Activated CD4-positive, alpha-beta T cell treated with anti-CD3 and anti-CD28 coated beads for 48 hours (primary cell): Measurements from ENCODE around the gene ZDHHC14.
"Not testable (repeated sequence)": the region's sequence is repeated elsewhere in the genome, so short reads cannot be mapped to it uniquely, and the experiment has no call there.

Source experiments
- DNase-seq: peaks from one replicate; pipeline ENCODE4 v3.0.0-alpha.2; 2020

The ZDHHC14 gene

DNA sequence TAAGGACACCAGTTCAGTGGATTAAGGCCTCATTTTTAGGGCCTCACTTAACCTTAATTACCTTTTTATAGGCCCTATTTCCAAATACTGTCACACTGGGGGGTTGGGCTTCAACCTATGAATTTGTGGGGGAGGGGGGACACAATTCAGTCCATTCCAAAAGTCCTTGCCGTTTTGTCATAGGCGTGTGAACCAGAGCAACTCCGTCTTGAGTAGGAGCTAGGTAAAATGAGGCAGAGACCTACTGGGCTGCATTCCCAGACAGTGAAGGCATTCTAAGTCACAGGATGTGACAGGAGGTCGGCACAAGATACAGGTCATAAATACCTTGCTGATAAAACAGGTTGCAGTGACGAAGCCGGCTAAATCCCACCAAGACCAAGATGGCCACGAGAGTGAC is 328.6 kb downstream of the ZDHHC14 start:
- DNase-seq, result no peak

DNA sequence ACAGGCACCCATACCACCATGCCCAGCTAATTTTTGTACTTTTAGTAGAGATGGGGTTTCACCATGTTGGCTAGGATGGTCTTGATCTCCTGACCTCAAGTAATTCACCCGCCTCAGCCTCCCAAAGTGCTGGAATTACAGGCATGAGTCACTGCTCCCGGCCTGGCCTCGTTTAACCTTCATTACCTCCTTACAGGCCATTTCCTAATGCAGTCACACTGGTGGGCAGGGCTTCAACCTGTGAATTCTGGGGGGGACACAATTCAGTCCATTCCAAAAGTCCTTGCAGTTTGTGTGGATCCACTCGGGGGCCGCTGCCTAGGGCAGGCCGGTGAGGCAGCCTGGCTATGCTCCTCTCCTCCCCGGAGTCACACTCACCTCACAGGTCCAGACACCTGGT is 329.6 kb downstream of the ZDHHC14 start:
- no peak for DNase-seq

DNA sequence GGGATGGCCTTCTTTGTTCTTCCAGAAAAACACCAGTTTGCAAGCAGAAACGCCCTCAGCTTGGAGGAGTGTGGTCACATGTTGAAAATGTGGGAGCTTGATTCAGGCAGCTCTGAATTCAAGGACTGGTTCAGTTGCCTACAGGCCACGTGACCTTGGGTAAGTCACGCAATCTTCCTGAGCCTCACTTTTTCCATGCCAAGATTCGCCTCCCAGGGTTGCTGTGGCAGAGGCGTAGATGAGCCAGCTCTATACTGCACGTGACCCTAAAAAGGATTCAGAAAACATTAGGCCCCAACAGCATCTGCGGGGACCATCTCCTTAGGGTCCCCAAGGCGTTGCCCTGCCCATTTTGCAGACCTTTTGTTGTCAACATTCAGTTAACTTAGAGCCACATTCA is 330.1 kb downstream of the ZDHHC14 start:
- DNase-seq, result peak; percentile 11

DNA sequence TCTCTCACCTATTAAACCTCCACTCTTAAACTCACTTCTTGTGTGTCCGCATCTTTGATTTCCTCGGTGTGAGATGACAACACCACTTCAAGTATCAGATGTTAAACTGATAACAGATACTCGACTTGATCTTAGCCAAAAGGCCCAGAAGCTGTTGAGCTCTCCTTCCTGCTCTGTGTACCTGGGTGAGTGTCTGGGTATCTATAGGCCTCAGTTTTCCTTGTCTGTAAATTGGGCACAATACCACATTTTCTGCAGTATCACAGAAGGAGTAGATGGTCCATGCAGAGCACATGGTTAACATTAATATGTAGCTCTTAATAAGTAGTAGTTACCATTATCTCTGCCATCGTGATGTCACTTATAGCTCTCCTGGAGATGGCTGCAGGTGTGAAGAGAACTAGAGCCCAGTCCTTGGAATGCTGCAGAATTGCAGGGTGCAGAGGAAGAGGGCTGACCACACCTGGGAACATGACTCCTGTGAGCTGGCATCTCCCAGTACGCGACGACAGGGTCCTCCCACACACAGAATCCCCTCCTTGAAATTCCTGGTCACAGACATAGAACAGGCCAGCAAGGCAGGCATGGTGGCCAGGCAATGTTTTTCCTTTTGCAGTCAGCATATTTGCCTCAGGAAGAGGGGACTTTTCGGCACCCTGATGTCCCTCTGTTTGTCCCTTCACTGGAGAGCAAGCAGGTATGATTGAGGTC is 331.8 kb downstream of the ZDHHC14 start:
- no peak for DNase-seq

DNA sequence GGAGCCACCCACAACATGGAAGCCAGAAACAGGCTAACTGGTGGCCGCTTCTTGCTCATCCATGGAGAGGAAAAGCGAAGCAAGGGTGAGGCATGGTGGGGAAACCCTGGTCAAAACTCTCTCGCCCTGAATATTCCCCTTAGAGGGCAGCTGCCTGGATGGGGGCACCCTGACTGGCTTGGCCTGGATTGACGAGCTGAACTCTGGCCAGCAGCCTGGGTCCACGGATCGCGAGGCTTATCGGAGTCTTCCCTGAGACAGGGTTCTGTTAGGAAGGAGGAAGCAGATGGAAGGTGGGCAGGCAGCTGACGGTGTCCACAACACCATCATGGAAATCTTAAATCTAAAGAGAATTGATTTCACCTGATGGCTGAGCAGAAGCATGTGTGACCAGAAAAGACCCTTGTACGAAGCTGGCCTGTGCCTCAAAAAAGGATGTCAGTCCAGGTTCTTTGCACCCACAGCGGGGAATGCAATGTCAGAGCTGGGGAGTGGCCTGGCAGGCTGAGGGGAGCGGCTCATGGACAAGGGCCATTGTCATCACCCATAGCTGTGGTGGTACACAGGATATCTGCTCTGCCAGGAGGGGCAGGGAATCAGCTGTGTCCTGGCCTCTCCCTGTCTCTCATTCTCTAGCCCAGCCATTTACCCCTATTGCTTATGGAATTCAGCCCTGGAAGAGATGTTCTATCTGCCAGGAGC is 332.6 kb downstream of the ZDHHC14 start:
- no peak for DNase-seq

DNA sequence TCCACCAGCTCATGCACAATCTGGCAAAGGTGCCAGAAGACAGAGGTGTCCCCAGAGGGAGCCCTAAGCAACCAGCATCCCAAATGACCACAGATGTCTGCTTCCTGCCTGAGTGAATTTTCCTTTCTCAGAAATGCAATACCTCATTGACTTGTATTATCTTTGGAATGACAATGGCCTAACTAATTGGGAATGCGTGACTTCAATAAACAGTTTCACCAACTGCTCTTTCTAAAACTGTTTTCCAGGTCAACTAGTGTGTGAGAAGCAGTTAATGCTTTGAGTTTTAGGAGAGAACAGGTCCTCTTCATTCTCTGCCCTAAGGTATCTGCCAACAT is 333.1 kb downstream of the ZDHHC14 start:
- DNase-seq, result no peak

DNA sequence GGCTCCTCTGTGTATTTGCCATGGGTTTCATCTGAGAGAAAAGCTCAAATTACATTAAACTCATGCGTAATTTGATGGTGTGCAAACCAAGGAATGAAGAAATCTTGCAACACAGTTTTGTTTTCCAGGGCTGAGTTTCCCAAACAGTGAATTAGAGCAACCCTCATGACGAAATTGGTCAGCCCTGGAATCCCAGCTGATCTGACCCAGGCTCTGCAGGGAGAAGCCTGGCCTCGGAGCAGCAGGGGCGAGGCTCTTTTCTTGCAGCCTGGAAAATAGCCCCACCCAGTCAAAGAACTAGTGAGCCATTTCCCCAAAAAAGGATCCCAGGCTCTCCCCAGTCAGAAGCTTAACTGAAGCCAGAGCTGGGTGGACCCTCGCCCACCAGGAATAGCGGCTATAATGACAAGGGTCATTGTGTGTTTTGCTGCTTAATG is 334.8 kb downstream of the ZDHHC14 start:
- DNase-seq, result no peak

DNA sequence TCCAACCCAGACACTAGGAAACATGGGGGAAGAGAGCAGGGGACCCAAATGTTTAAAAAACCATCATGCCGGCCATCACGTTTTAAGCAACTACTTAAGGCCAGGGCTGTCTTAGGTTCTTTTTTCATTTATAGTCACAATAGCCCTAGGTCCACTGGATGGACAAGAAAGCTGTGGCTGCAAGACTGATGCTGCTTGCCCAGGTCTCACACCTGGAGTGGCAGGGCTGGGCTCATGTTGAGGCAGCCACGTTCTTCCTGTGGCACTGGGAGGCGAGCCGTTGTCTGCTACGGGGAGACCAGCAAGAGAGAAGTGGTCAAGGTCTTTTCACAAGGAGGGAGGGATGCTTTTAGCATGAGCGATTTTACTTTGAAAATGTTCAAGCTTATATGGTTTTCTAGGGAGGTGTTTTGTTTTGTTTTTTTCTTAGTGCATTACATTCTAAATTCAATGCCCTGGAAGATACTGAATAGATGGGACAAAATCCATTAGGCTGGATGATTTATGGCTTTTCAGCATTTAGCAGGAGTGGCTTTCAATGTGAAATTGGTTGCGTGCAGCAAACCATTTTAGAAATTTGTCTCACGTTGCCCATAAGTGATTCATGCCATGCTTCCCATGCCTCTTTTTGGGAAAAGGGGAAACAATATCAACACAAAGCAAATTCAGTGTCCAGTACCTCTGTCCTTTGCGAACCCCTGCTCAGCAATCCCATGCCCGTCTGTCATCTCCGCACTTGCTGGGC is 335.4 kb downstream of the ZDHHC14 start:
- no peak for DNase-seq

DNA sequence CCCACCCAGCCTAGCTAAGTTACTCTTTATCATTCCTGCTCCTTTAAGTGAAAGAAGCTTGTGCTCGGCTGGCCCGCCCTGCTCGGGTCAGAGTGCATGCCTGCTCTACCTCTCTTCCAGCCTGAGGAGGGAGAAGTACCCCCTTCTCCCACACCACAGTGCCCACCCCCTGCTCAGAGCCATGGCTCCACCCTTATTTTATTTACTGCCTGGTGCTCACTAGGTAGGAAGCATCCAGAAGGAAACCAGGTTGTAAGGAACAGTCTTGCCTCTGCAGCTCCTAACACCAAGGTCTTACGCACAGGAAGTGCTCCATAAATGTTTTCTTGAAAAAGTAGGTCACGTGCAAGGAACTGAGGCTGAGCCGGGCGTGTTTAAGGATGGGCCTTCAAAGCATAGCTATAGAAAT is 336.4 kb downstream of the ZDHHC14 start:
- no peak for DNase-seq

DNA sequence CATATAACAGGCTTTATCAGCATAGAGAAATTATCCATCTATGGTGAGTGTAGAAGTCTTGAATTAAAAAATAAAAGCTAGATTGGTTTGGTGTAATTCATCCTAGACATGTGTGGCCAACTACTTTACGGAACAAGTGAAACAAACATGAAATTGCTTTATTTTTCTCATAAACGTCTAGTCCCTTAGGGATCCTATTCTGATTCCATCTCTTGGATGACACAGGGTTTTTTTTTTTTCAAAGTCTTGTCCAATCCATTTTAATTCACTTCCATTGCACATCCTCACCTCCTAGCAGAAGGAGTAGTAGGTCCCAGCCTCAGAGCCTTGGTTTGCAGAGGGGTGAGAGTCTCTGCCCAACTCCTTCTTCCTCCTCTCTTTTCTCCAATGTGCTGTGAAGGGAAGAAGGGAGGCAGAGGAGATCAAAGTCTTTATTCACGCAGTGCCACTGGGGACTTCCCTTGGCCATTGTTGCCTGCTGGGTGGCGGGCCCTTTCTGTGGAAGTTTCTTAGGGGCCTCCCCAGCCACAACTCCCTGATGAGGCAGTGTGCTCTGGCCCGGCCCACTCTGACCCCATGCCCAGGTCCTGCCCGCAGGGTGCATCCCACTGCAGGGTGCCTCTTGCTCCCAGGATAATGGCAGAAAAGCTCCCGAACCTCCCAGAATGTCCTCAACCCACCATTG is 337.7 kb downstream of the ZDHHC14 start:
- no peak for DNase-seq

DNA sequence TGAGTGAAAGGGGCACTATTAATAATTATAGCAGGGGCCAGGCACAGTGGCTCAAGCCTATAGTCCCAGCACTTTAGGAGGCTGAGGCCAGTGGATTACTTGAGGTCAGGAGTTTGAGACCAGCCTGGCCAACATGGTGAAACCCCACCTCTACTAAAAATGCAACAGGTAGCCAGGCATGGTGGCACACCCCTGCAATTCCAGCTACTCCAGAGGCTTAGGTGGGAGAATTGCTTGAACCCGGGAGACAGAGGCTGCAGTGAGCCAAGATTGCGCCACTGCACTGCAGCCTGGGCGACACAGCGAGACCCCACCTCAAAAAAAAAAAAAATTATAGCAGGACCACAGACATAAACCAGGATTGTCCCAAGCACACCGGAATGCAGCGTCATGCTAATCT is 340.0 kb downstream of the ZDHHC14 start:
- not testable (repeated sequence) for DNase-seq

DNA sequence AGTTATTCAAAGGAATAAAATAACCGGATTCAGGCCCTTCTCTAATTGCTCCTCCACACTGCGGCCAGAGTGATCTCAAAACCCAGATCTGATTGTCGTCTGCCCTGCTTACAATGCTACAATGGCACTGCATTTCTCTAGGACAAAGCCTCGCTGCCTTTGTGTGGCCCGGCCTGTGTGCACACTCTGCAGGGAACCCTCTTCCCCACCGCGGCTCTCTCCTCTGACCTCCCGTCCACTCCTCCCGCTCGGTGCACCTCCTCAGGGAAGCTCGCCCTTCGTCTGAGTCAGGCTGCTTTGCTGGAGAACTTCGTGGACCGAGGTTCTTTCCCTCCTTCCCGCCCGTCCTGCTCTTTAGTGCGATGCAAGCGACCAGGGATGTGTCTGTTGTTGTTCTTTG is 340.4 kb downstream of the ZDHHC14 start:
- DNase-seq, result no peak

DNA sequence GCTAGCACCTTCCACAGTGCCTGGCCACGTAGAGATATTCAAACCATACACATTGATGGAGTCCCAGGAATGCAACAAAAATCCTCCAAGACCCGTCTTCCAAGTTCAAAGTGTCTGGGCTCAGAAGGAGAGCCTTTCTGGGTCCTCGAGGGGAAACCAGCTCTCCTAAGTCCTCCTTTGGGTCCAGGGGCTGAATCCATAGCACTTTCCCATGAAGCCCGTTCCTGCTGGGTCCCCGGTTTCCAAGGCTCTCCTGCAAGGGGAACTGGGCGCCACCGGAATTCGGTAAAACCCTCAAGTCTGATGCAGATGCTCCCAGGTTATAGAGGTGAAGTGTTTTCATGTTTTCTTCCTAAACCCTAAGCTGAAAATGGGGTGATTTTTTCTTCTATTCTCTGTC is 340.8 kb downstream of the ZDHHC14 start:
- DNase-seq, result no peak

DNA sequence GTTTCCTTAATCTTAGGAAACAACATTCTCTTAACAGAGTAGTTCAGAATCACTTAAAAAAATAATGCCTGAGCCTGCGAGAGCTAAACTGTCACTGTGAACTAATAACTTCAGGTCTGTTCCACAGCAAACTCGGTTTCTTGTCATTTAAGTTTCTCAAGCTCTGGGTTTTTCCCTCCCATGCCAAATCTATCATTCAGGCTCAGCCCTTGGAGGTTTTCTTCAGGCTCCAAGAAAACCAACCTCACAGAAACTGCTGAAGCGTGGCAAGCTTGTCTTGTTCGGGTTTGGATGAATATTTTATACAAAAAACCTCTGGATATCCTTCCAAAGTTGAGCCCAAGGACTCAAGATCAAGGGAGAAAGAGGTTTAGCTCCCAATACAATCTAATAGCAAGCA is 342.4 kb downstream of the ZDHHC14 start:
- DNase-seq, result no peak

DNA sequence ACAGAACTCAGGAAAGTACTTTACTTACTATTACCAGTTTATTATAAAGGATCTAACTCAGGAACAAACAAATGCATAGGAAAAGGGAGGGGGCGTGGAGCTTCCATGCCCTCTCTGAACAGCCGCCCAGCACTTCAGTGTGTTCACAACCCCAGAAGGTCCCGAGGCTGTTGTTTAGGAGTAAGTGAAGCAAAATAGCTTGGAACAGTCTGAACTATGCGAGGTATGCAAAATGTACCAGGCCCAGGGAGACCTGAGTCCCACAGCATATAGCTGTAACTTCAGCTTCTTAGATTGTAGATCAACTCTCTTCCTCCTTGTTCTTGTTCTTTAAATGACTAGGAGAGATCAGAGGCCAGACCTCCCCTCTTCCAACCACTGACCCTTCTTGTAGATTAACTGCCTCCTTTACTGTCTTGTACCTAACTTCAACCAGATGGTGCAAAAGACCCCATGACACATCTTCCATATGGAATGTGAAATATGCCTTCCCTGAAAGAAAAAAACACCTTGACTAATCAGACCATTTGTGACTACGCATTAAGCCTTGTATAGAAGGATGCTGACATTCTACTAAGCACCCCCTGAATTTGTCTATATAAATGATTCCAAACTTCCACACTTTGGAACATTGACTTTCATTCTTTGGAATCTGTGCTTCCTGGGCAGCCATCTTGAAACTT is 343.3 kb downstream of the ZDHHC14 start:
- DNase-seq, result no peak

DNA sequence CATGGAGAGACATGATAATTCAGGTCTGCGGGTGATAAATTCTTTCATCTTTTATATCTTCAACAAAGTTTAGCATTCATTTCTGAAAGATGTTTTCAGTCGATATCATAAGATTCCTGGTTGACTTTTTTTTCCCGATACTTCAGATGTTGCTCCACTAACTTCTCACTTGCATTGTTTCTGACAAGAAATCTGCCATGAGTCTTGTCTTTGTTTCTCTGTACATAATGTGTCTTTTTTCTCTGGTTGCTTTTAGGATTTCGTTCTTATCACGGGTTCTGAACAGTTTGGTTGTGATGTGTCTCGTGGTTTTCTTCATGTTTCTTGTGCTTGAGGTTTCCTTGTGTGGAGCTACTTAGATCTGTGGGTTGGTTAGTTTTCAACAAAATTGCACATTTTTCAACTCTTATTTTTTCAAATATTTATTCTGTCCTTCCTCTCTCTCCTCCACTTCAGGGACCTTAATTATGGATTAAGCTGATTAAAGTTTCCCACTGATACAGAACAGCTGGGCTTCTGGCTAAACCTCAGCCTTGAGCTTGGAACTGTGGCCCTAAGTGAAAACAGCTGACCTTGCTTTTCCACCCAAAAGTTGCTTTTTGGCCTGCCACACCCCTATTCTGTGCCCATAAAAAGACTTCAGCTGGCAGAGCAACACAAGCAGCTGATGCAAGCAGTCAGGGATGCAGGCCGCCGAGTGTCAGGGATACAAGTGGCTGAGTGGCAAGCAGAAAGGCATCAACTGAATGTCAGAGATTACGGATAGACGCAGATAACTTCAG is 344.2 kb downstream of the ZDHHC14 start:
- DNase-seq, result no peak

DNA sequence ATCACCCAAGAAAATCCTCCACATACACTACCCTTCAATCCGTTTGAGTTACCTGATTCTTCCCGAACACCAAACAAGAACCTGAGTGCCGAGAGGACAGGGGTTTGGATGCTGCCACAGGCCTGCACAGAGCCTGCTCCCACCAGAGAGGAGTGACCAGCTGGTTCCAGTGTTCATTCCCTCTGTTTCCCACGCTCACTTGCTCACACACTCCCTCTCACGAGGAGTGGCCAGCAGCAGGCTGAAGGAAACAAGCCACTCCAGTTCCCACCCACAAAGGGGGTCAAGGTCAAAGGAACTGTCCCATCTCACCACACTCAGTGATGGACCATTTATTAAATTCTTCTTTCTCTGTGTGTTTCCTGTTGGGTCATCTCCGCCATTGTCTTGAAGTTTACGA is 344.8 kb downstream of the ZDHHC14 start:
- no peak for DNase-seq

DNA sequence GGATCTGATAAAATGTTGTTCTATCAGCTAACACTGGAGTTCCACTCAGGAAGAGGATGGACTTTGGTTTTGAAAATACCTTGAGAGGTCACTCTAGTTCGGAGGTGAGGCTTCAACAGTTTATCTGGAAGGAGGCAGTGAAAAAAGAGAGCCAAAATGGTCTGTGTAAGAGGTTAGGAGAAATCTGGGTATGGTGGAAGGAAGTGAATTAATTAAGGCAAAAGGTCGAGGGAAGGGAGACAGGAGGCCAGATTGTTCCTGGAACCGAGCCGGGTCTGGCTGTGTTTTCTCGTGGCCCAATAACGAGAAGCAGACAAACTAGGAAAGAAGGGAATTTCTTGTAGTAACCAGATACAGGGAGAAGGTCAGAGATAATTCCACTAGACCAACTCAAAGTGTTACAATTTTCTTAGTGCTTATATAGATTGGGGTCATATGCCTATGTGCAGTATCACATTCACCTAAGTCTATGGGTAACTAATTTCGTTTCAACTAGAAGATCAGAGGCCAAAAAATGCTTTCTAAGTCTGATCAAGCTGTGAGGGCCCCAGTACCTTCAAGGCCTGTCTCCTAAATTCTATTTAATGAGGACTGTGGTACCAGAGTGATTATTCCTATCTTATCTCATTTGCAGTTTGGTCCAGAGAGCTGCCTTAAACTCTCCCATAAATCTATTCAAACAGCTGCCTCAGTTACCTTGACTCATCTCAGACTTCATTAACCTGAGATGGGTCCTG is 346.1 kb downstream of the ZDHHC14 start:
- DNase-seq, result no peak
